K562 (cell line): ENCODE measurements around the gene LASP1NB.

Experiments
- FOSL1 ChIP-seq: fragments of 200-800 bp; sonication (Bioruptor generic); conservative IDR thresholded peaks from 2 replicates; pipeline ENCODE4 v1.6.1; 2016; ENCODE audit warnings: missing genetic modification characterization, missing compliant biosample characterization
- GATA2 ChIP-seq: sonication (generic); formaldehyde crosslinking; IDR thresholded peaks from 2 replicates; pipeline ENCODE4 v1.4.0; 2020; ENCODE audit warnings: mild to moderate bottlenecking, missing genetic modification reagents
- HOMEZ ChIP-seq: fragments of 250-450 bp; sonication (Bioruptor Pico); IDR thresholded peaks from 2 replicates; pipeline ENCODE4 v1.4.0; 2020; ENCODE audit warnings: mild to moderate bottlenecking, moderate library complexity
- KDM5B ChIP-seq: fragments of 200-600 bp; sonication (generic); IDR thresholded peaks from 2 replicates; pipeline ENCODE4 v1.6.1; 2012; ENCODE audit warnings: low read depth, mild to moderate bottlenecking, moderate library complexity, low read length, control low read depth, inconsistent platforms; ENCODE audit not compliant: insufficient replicate concordance
- ZNF316 ChIP-seq: fragments of 450-650 bp; IDR thresholded peaks from 2 replicates; pipeline ENCODE4 v1.6.1; 2016
- ZNF407 ChIP-seq: fragments of 450-650 bp; IDR thresholded peaks from 2 replicates; pipeline ENCODE4 v1.6.1; 2016; ENCODE audit warnings: low read depth
- ZNF512 ChIP-seq: IDR thresholded peaks from 2 replicates; pipeline ENCODE4 v1.6.1; 2016; ENCODE audit warnings: missing genetic modification characterization, missing compliant biosample characterization
- ZNF780A ChIP-seq: fragments of 250-450 bp; sonication (Bioruptor Pico); IDR thresholded peaks from 2 replicates; pipeline ENCODE4 v1.5.0; 2021; ENCODE audit warnings: mild to moderate bottlenecking

LASP1NB gene

GRCh38 chr17:38881600-38882191, 43.7 kb upstream of the LASP1NB start (continued):
- peak; percentile 91 for TF ChIP-seq ZNF407
- TF ChIP-seq ZNF512: no peak
- TF ChIP-seq KDM5B: no peak
- TF ChIP-seq GATA2: no peak
- TF ChIP-seq ZNF316: no peak
- no peak for TF ChIP-seq ZNF780A (CRISPR knock-in tag)
- TF ChIP-seq HOMEZ: no peak
- TF ChIP-seq FOSL1 (tag): no peak
- TF ChIP-seq, all 486 proteins: peak for 20
